ENCODE data around the gene RGL4. TPM values are rescaled to one million over a fixed set of nuclear protein-coding genes. Genes with fewer than 3 reads are reported as not detected.

Gene RGL4
- total and polyA plus RNA-seq, 2 of the 8 experiments (the other 6 are each of a cell fraction or from before 2014, with no cell fraction given): not detected

DNA sequence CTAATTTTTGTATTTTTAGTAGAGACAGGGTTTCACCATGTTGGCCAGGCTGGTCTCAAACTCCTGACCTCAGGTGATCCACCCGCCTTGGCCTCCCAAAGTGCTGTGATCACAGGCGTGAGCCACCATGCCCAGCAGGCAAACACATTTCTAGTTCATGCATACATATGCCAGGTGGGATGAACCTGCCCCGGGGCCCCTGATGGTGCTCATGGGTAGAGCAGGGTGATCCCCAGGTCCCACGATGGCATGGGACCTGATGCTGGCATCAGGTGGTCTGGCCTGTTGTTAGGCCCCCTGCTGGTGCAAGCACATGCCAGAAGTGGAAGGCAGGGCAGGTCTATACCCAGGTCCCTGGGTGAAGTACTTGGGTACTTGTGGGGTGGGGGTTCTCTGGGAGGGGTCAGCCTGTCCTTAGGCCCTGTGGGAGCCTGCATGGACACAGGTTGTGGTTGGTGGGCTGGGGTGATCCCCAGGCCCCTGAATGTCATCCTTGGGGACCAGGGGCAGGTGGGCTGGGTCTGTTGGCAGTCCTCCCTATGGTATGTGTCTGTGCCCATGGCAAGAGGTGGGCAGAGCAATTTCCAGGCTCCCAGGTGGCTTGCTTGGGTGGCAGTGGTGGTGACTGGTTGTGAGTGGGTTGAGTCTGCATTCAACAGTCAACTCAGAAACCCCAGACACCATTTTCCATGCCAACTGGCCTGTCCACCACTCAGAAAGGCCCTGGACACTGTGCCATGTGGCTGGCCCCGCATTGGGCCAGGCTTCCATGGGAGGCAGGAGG lies 9.6 kb upstream of the RGL4 start:
- no peak overlapping the region for H3K14ac ChIP-seq (ENCODE audit: insufficient read length)
- H2BK5ac ChIP-seq (ENCODE audit: low read depth, low read length): no peak overlapping the region
- peaks cover 0 to 4% (median 2%) of the 10 kb centered on the region in 4 experiments; a peak in 3 of 8 replicates for H3K36me3 ChIP-seq (ENCODE audit: control insufficient read depth in 2 of 4, insufficient read depth in 4 of 4, low read length in 3 of 4)
- no peak overlapping the region for H4K91ac ChIP-seq (replicated peaks; ENCODE audit: insufficient read length, low read length)
- no peaks in the 10 kb centered on the region; the same call in 1 of the 2 replicates for H3K79me1 ChIP-seq (ENCODE audit: low read depth, low read length)
- H3K4ac ChIP-seq (replicated peaks; ENCODE audit: insufficient read length, low read depth, low read length): no peak overlapping the region
- H3K4me3 ChIP-seq (ENCODE audit: extremely low read depth in 1 of 4, insufficient read depth in 2 of 4, low read depth in 3 of 4, low read length in 4 of 4): no peak overlapping the region
- H3K4me1 ChIP-seq (replicated peaks in 1 of 4; ENCODE audit: control insufficient read depth in 3 of 4, insufficient read depth in 4 of 4, low read length in 3 of 4): peaks cover 0 to 4% (median 1%) of the 10 kb centered on the region in 4 experiments; a peak in 2 of 7 replicates
- no peak overlapping the region for H2BK120ac ChIP-seq (replicated peaks; ENCODE audit: low read depth, low read length)
- no peak overlapping the region for H2AFZ ChIP-seq (ENCODE audit: low read length)
- H2BK12ac ChIP-seq (ENCODE audit: low read depth, low read length): no peak overlapping the region
- no peak overlapping the region for H4K5ac ChIP-seq (ENCODE audit: insufficient read length, low read depth, low read length)
- H2AK5ac ChIP-seq (ENCODE audit: low read depth, low read length): no peak overlapping the region
- no peaks in the 10 kb centered on the region for H3K9me3 ChIP-seq (ENCODE audit: insufficient read depth in 2 of 2, low read depth in 1 of 2, low read length in 1 of 2)
- no peak overlapping the region for H3K4me2 ChIP-seq (ENCODE audit: insufficient read depth in 1 of 2, low read depth in 2 of 2, low read length in 2 of 2)
- H3K27ac ChIP-seq (ENCODE audit: low read depth, low read length): no peak overlapping the region
- DNase-seq (ENCODE audit: low read depth in 1 of 2, low spot score in 2 of 2): no peak
- H2BK20ac ChIP-seq (ENCODE audit: low read length): no peak overlapping the region
- H4K8ac ChIP-seq (ENCODE audit: extremely low read depth, insufficient read depth, low read length): no peak overlapping the region
- ChIA-PET CTCF (ENCODE audit: partially characterized antibody) (no interaction called here), POLR2A (ENCODE audit: partially characterized antibody) (no interaction called here)
- H3K9ac ChIP-seq (replicated peaks in 1 of 4; ENCODE audit: extremely low read depth in 1 of 4, low read depth in 3 of 4, low read length in 3 of 4): no peak overlapping the region
- no peaks in the 10 kb centered on the region for H3K27me3 ChIP-seq (replicated peaks in 1 of 4; ENCODE audit: control insufficient read depth in 3 of 4, extremely low read depth in 1 of 4, insufficient read depth in 3 of 4, low read length in 3 of 4)
- H3K79me2 ChIP-seq (ENCODE audit: control insufficient read depth in 1 of 2, insufficient read depth in 2 of 2, low read length in 2 of 2): no peaks in the 10 kb centered on the region
- H3K18ac ChIP-seq (ENCODE audit: extremely low read depth, low read length): no peak overlapping the region
- WGBS, 2 experiments (ENCODE audit: extremely low coverage in 1 of 2, insufficient coverage in 1 of 2, insufficient read length in 1 of 2, insufficient replicate concordance in 2 of 2, low coverage in 1 of 2, low lambda C conversion rate in 2 of 2, missing lambda C conversion rate in 1 of 2): 80% methylated on average over 5 of the region's 5 CpGs; no CpG with 5 or more reads in 1 of the 2 experiments
- H3K23ac ChIP-seq (ENCODE audit: insufficient read length): no peak overlapping the region
- H3K23me2 ChIP-seq (ENCODE audit: low read depth, low read length): no peaks in the 10 kb centered on the region
- H3K56ac ChIP-seq (replicated peaks; ENCODE audit: insufficient read length, low read depth, low read length): no peak overlapping the region
- H2BK15ac ChIP-seq (ENCODE audit: low read length): no peak overlapping the region
- FAIRE-seq: no peak
- peaks cover 5 to 18% of the 10 kb centered on the region in 2 experiments for H4K20me1 ChIP-seq (replicated peaks in 1 of 2; ENCODE audit: control insufficient read depth in 1 of 2, insufficient read depth in 2 of 2, low read length in 2 of 2)
- no peak for TF ChIP-seq NRF1 (IDR thresholded peaks at IDR 0.05; ENCODE audit: low read depth, low read length)
- no peak for TF ChIP-seq EP300 (IDR thresholded peaks at IDR 0.05; ENCODE audit: borderline replicate concordance in 1 of 2, low read depth in 2 of 2, low read length in 2 of 2)
- no peak for TF ChIP-seq HDAC2 (IDR thresholded peaks at IDR 0.05; ENCODE audit: borderline replicate concordance in 1 of 2, low read depth in 2 of 2, low read length in 2 of 2)
- no peak for TF ChIP-seq TEAD4 (IDR thresholded peaks at IDR 0.05; ENCODE audit: low read depth, low read length)
- TF ChIP-seq, protein P1, sequence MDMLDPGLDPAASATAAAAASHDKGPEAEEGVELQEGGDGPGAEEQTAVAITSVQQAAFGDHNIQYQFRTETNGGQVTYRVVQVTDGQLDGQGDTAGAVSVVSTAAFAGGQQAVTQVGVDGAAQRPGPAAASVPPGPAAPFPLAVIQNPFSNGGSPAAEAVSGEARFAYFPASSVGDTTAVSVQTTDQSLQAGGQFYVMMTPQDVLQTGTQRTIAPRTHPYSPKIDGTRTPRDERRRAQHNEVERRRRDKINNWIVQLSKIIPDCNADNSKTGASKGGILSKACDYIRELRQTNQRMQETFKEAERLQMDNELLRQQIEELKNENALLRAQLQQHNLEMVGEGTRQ (IDR thresholded peaks at IDR 0.05; ENCODE audit: low read length): no peak
- TF ChIP-seq GABPA (IDR thresholded peaks at IDR 0.05; ENCODE audit: borderline replicate concordance, insufficient read depth, low read length): no peak
- no peak for TF ChIP-seq BCL11A (IDR thresholded peaks at IDR 0.05; ENCODE audit: low read depth in 2 of 2, low read length in 2 of 2)
- no peak for TF ChIP-seq RXRA (IDR thresholded peaks at IDR 0.05; ENCODE audit: insufficient read depth, low read depth, low read length)
- TF ChIP-seq, protein P2, sequence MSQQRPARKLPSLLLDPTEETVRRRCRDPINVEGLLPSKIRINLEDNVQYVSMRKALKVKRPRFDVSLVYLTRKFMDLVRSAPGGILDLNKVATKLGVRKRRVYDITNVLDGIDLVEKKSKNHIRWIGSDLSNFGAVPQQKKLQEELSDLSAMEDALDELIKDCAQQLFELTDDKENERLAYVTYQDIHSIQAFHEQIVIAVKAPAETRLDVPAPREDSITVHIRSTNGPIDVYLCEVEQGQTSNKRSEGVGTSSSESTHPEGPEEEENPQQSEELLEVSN (IDR thresholded peaks at IDR 0.05): no peak
- TF ChIP-seq EZH2 (IDR thresholded peaks at IDR 0.05; ENCODE audit: low read depth, low read length, severe bottlenecking): no peak

Measured in H1 (cell line).